ENCODE data around the gene GSC2.

DNA sequence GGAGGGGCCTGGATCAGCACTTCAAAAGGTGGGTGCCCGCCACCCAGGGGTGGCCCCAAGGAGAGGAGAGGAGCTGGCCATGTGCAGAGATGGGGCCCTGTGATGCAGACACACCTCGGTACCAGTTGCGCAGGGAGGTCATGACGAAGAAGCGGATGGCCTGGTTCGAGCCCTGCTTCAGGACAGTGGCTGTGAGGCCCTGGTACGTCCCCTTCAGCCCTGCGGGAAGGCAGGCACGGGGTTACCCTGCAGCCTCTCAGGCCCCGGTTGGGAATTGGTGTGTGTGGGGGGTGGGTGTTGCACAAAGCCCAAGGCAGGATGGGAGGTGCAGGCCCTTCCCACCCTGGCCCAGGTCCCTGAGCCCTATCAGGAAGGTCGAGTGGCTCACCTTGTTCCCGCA, 26.6 kb upstream of the GSC2 start:
- TF ChIP-seq, protein P1, sequence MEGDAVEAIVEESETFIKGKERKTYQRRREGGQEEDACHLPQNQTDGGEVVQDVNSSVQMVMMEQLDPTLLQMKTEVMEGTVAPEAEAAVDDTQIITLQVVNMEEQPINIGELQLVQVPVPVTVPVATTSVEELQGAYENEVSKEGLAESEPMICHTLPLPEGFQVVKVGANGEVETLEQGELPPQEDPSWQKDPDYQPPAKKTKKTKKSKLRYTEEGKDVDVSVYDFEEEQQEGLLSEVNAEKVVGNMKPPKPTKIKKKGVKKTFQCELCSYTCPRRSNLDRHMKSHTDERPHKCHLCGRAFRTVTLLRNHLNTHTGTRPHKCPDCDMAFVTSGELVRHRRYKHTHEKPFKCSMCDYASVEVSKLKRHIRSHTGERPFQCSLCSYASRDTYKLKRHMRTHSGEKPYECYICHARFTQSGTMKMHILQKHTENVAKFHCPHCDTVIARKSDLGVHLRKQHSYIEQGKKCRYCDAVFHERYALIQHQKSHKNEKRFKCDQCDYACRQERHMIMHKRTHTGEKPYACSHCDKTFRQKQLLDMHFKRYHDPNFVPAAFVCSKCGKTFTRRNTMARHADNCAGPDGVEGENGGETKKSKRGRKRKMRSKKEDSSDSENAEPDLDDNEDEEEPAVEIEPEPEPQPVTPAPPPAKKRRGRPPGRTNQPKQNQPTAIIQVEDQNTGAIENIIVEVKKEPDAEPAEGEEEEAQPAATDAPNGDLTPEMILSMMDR (conservative IDR thresholded peaks at IDR 0.05; ENCODE audit: low read length): no peak
- TF ChIP-seq EZH2phosphoT487 (IDR thresholded peaks at IDR 0.05; ENCODE audit: borderline replicate concordance): no peak
